Hepatocyte (in vitro differentiated cells): ENCODE measurements around the gene CCDC91. TPM values are rescaled to one million over a fixed set of nuclear protein-coding genes. Genes with fewer than 3 reads are reported as not detected.

Experiments used
- DNase-seq: peaks from one replicate; pipeline ENCODE4 v3.0.0-alpha.2; 2016; ENCODE audit warnings: low spot score
- H2AFZ ChIP-seq: fragments of 200-600 bp; sonication (generic); 2 replicates; pipeline ENCODE4 v1.6.0; 2016; ENCODE audit warnings: antibody characterized with exemption, mild to moderate bottlenecking
- H3K27ac ChIP-seq: fragments of 200-600 bp; sonication (generic); 2 replicates; pipeline ENCODE4 v1.5.1; 2016; ENCODE audit warnings: mild to moderate bottlenecking
- H3K27me3 ChIP-seq: fragments of 200-600 bp; sonication (generic); 2 replicates; pipeline ENCODE4 v1.6.1; 2016
- H3K36me3 ChIP-seq: fragments of 200-600 bp; sonication (generic); replicated peaks from 2 replicates; pipeline ENCODE4 v1.5.1; 2016; ENCODE audit warnings: low read depth; ENCODE audit not compliant: insufficient read depth
- H3K4me1 ChIP-seq: fragments of 200-600 bp; sonication (generic); 2 replicates; pipeline ENCODE4 v1.5.1; 2016; ENCODE audit warnings: mild to moderate bottlenecking, moderate library complexity; ENCODE audit not compliant: insufficient read depth
- H3K4me2 ChIP-seq: fragments of 200-600 bp; sonication (generic); 2 replicates; pipeline ENCODE4 v1.6.0; 2016
- H3K4me3 ChIP-seq: fragments of 200-600 bp; sonication (generic); 2 replicates; pipeline ENCODE4 v1.5.1; 2016; ENCODE audit warnings: mild to moderate bottlenecking
- H3K79me2 ChIP-seq: fragments of 200-600 bp; sonication (generic); 2 replicates; pipeline ENCODE4 v1.6.0; 2017; ENCODE audit warnings: mild to moderate bottlenecking
- H3K9me2 ChIP-seq: fragments of 200-600 bp; sonication (generic); replicated peaks from 2 replicates; pipeline ENCODE4 v1.6.0; 2017; ENCODE audit warnings: mild to moderate bottlenecking; ENCODE audit not compliant: insufficient read depth
- H3K9me3 ChIP-seq: fragments of 200-600 bp; sonication (generic); 2 replicates; pipeline ENCODE4 v1.5.1; 2016; ENCODE audit warnings: low read depth, mild to moderate bottlenecking
- H4K20me1 ChIP-seq: fragments of 200-600 bp; sonication (generic); 2 replicates; pipeline ENCODE4 v1.6.0; 2016; ENCODE audit warnings: mild to moderate bottlenecking; ENCODE audit not compliant: insufficient read depth, poor library complexity, severe bottlenecking
- EZH2 ChIP-seq: fragments of 200-600 bp; sonication (generic); IDR thresholded peaks from 2 replicates; pipeline ENCODE4 v1.6.1; 2016; ENCODE audit warnings: antibody characterized with exemption, mild to moderate bottlenecking, borderline replicate concordance
- EZH2phosphoT487 ChIP-seq: fragments of 200-600 bp; sonication (generic); IDR thresholded peaks from one replicate; pipeline ENCODE4 v1.6.1; 2018; ENCODE audit warnings: antibody characterized with exemption, mild to moderate bottlenecking, low read depth, moderate library complexity; ENCODE audit not compliant: unreplicated experiment, severe bottlenecking
- WGBS: methylation state at CpG from one replicate; pipeline ENCODE4 v1.1.6; 2016; ENCODE audit warnings: low lambda C conversion rate; ENCODE audit errors: missing lambda C conversion rate; 5-methylcytosine and 5-hydroxymethylcytosine counted together
- polyA plus RNA-seq: library from polyadenylated mRNA; unstranded; fragments of >200 nt; fragmentation: Nextera tagmentation; extraction: Ambion mirVana; gene quantifications from 2 replicates; pipeline ENCODE4 v1.2.1, GENCODE V29; 2016
- total RNA-seq: library from RNA; depleted of rRNA; stranded (reverse); fragments of >200 nt; gene quantifications from 2 replicates; pipeline ENCODE4 v1.2.3, GENCODE V29; 2014
- TF ChIP-seq, protein P1 (sequence below): fragments of 200-600 bp; sonication (generic); IDR thresholded peaks from 2 replicates; pipeline ENCODE4 v1.5.1; 2016; ENCODE audit warnings: antibody characterized with exemption, mild to moderate bottlenecking; ENCODE audit not compliant: poor library complexity

The CCDC91 gene
- total and polyA plus RNA-seq, 2 experiments from 2014 or later, result 14.2 to 15.1 TPM

GRCh38 chr12:28558250-28558649, 368.0 kb downstream of the CCDC91 start:
- H3K4me2 ChIP-seq, result no peak overlapping the region
- no peaks in the 10 kb centered on the region for H3K4me1 ChIP-seq
- no peak overlapping the region for H3K4me3 ChIP-seq
- H3K27me3 ChIP-seq, result no peaks in the 10 kb centered on the region
- no peak for DNase-seq
- WGBS, result 90% methylated on average over 1 of the region's 1 CpG
- no peak overlapping the region for H2AFZ ChIP-seq
- H3K36me3 ChIP-seq, result no peaks in the 10 kb centered on the region
- no peaks in the 10 kb centered on the region for H3K9me3 ChIP-seq
- H3K79me2 ChIP-seq, result no peaks in the 10 kb centered on the region
- H3K27ac ChIP-seq, result no peak overlapping the region
- H4K20me1 ChIP-seq, result no peaks in the 10 kb centered on the region
- TF ChIP-seq, protein P1, sequence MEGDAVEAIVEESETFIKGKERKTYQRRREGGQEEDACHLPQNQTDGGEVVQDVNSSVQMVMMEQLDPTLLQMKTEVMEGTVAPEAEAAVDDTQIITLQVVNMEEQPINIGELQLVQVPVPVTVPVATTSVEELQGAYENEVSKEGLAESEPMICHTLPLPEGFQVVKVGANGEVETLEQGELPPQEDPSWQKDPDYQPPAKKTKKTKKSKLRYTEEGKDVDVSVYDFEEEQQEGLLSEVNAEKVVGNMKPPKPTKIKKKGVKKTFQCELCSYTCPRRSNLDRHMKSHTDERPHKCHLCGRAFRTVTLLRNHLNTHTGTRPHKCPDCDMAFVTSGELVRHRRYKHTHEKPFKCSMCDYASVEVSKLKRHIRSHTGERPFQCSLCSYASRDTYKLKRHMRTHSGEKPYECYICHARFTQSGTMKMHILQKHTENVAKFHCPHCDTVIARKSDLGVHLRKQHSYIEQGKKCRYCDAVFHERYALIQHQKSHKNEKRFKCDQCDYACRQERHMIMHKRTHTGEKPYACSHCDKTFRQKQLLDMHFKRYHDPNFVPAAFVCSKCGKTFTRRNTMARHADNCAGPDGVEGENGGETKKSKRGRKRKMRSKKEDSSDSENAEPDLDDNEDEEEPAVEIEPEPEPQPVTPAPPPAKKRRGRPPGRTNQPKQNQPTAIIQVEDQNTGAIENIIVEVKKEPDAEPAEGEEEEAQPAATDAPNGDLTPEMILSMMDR, result no peak
- H3K9me2 ChIP-seq, result no peaks in the 10 kb centered on the region

DNA sequence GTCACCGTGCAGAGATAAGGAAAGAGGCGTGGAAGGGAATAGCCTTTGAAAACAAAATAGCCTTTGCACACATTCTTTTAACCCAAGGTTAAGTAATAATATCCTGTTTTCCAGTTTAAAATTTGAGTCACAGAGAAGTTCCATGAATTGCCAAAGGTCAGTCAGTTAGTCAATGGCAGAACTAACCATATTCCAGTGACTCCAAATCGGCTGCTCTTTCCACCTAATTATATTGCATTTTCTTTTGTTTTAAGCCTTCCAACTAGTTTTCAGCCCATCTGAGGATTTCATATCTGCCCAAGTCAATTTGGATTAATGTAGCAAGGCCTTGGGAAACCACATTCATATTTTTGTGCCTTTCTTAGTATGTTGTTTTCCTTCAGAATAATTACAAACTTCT, 373.0 kb downstream of the CCDC91 start:
- no peak overlapping the region for H3K4me3 ChIP-seq
- no peak overlapping the region for H3K4me2 ChIP-seq
- no peaks in the 10 kb centered on the region for H4K20me1 ChIP-seq
- no peak overlapping the region for H2AFZ ChIP-seq
- no peaks in the 10 kb centered on the region for H3K27me3 ChIP-seq
- TF ChIP-seq EZH2phosphoT487, result no peak
- TF ChIP-seq, protein P1, result no peak
- TF ChIP-seq EZH2, result no peak
- no peaks in the 10 kb centered on the region for H3K36me3 ChIP-seq
- H3K9me3 ChIP-seq, result no peaks in the 10 kb centered on the region
- no peak overlapping the region for H3K27ac ChIP-seq
- WGBS, result 74% methylated on average over 3 of the region's 3 CpGs
- no peak for DNase-seq
- H3K4me1 ChIP-seq, result no peaks in the 10 kb centered on the region
- H3K9me2 ChIP-seq, result no peaks in the 10 kb centered on the region
- no peaks in the 10 kb centered on the region for H3K79me2 ChIP-seq

- Histone ChIP-seq H3K4me1 (no peaks in the 10 kb centered on the region), H3K27me3 (no peaks in the 10 kb centered on the region), H3K4me2 (no peak overlapping the region), H3K4me3 (no peak overlapping the region), H3K9me3 (no peaks in the 10 kb centered on the region), H3K79me2 (no peaks in the 10 kb centered on the region), H2AFZ (no peak overlapping the region), H3K9me2 (no peaks in the 10 kb centered on the region), H4K20me1 (no peaks in the 10 kb centered on the region), H3K36me3 (no peaks in the 10 kb centered on the region), H3K27ac (no peak overlapping the region)
- WGBS, result 90% methylated on average over 2 of the region's 2 CpGs
- TF ChIP-seq, protein P1, result no peak
- TF ChIP-seq EZH2phosphoT487, result no peak
- TF ChIP-seq EZH2, result no peak
- no peak for DNase-seq
These were observed 373.7 kb downstream of the CCDC91 start for GRCh38 chr12:28563936-28564335.

DNA sequence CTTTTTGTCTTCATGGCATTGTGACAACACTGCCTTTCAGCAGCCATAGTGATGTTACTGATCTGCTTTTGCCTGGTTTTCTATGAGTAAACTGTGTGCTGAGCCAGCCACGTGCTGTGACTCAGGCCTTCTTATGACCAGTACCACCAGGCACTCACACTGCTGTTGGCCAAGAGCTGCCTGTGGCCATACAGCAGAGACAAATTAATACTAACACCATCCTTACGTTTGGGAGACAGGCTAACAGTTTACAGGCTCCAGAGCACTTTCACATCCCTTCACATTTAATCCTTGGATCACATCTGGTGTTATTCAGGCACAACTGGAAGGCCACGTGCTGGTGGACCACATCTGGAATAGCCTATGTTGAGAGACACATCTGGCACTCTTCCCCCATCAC, 377.9 kb downstream of the CCDC91 start:
- H3K4me2 ChIP-seq, result no peak overlapping the region
- no peak overlapping the region for H2AFZ ChIP-seq
- no peaks in the 10 kb centered on the region for H3K27me3 ChIP-seq
- H3K9me2 ChIP-seq, result no peaks in the 10 kb centered on the region
- no peaks in the 10 kb centered on the region for H4K20me1 ChIP-seq
- peak; percentile 53 for DNase-seq
- H3K4me3 ChIP-seq, result no peak overlapping the region
- H3K9me3 ChIP-seq, result no peaks in the 10 kb centered on the region
- H3K79me2 ChIP-seq, result no peaks in the 10 kb centered on the region
- H3K27ac ChIP-seq, result peak overlapping the region; percentile 63
- H3K36me3 ChIP-seq, result no peaks in the 10 kb centered on the region
- TF ChIP-seq, protein P1, result no peak
- TF ChIP-seq EZH2phosphoT487 (no peak), EZH2 (no peak)
- H3K4me1 ChIP-seq, result peaks cover 6% of the 10 kb centered on the region
- WGBS, result 54% methylated on average over 3 of the region's 3 CpGs
